CD4-positive, CD25-positive, alpha-beta regulatory T cell (primary cell): ENCODE data around the gene TTC33. TPM values are rescaled to one million over a fixed set of nuclear protein-coding genes. Genes with fewer than 3 reads are reported as not detected.

ENCODE experiments used
- ATAC-seq, 2 donors: fragments of 150-1000 bp; cut with Tn5 transposase; one replicate each; pipeline ENCODE4 v1.10.0; 2021; ENCODE audit warnings: low read depth in 2 of 2, moderate number of reproducible peaks in 2 of 2, moderate library complexity in 1 of 2
- DNase-seq, 3 donors: peaks; one replicate each; pipeline versions ENCODE4 v3.0.0 to v3.0.0-alpha.2; 2012 to 2022; ENCODE audit warnings: mixed read lengths in 1 of 3
- H3K27ac ChIP-seq: one replicate; pipeline ENCODE4 v1.7.0; 2013; ENCODE audit warnings: mild to moderate bottlenecking, low read length; ENCODE audit not compliant: insufficient read depth, poor library complexity, severe bottlenecking
- H3K27me3 ChIP-seq: one replicate; pipeline ENCODE4 v1.7.0; 2013; ENCODE audit warnings: low read length; ENCODE audit not compliant: control insufficient read depth, insufficient read depth
- H3K36me3 ChIP-seq: one replicate; pipeline ENCODE4 v1.7.0; 2013; ENCODE audit warnings: mild to moderate bottlenecking, low read length, moderate library complexity; ENCODE audit not compliant: control insufficient read depth, insufficient read depth
- H3K4me1 ChIP-seq: 2 replicates; pipeline ENCODE4 v1.7.0; 2013; ENCODE audit warnings: mild to moderate bottlenecking, low read length; ENCODE audit not compliant: insufficient read depth, control insufficient read depth, poor library complexity, severe bottlenecking
- H3K4me3 ChIP-seq: one replicate; pipeline ENCODE4 v1.7.0; 2013; ENCODE audit warnings: low read depth, mild to moderate bottlenecking, low read length, moderate library complexity
- H3K9me3 ChIP-seq, 2 experiments: 1 replicate in 1 of 2; 2 replicates in 1 of 2; pipeline ENCODE4 v1.7.0; 2013; ENCODE audit warnings: low read length in 2 of 2, mild to moderate bottlenecking in 1 of 2, moderate library complexity in 1 of 2; ENCODE audit not compliant: control insufficient read depth in 2 of 2
- H3K27ac Mint-ChIP-seq, 3 donors: one replicate each; pipeline ENCODE4 v1.8.0; 2020 to 2022; ENCODE audit warnings: mild to moderate bottlenecking in 3 of 3, mixed read lengths in 3 of 3, moderate library complexity in 2 of 3
- H3K27me3 Mint-ChIP-seq: one replicate; pipeline ENCODE4 v1.8.0; 2022; ENCODE audit warnings: mild to moderate bottlenecking, mixed read lengths
- H3K36me3 Mint-ChIP-seq: one replicate; pipeline ENCODE4 v1.8.0; 2020; ENCODE audit warnings: mixed read lengths
- H3K4me1 Mint-ChIP-seq, 4 donors: one replicate each; pipeline ENCODE4 v1.8.0; 2020 to 2022; ENCODE audit warnings: mixed read lengths in 4 of 4, mild to moderate bottlenecking in 1 of 4
- H3K4me3 Mint-ChIP-seq, 4 donors: one replicate each; pipeline ENCODE4 v1.8.0; 2020 to 2022; ENCODE audit warnings: mild to moderate bottlenecking in 4 of 4, mixed read lengths in 4 of 4, moderate library complexity in 3 of 4
- H3K9me3 Mint-ChIP-seq, 7 donors: one replicate each; pipeline ENCODE4 v1.8.0; 2020 to 2022; ENCODE audit warnings: mixed read lengths in 7 of 7, mild to moderate bottlenecking in 3 of 7, moderate library complexity in 2 of 7
- polyA plus RNA-seq, 4 donors: library from polyadenylated mRNA; unstranded; fragments of 300-500 nt; fragmentation: Illumina TruSeq; gene quantifications; one replicate each; pipeline ENCODE4 v1.2.3, GENCODE V29; 2021
- total RNA-seq: library from RNA; stranded (reverse); gene quantifications from one replicate; pipeline ENCODE4 v1.2.3, GENCODE V29; 2022

Gene TTC33
- total and polyA plus RNA-seq, 5 donors from 2014 or later, result 12.0 to 19.6 (median 16.7) TPM

GRCh38 chr5:40776658-40776977, 20.9 kb upstream of the TTC33 start:
- Histone ChIP-seq H3K36me3 (peaks cover 53% of the 10 kb centered on the region), H3K9me3 (no peaks in the 10 kb centered on the region), H3K27me3 (no peaks in the 10 kb centered on the region), H3K4me1 (no peaks in the 10 kb centered on the region), H3K4me3 (no peak overlapping the region), H3K27ac (no peak overlapping the region)
- Mint-ChIP-seq H3K36me3 (peaks cover 29% of the 10 kb centered on the region), H3K9me3 (no peaks in the 10 kb centered on the region), H3K27me3 (no peaks in the 10 kb centered on the region), H3K4me1 (peaks cover 19 to 38% (median 30%) of the 10 kb centered on the region in 4 donors), H3K27ac (peak overlapping the region in 1 of 3 donors; percentile 60), H3K4me3 (no peak overlapping the region)
- DNase-seq (no peak), ATAC-seq (no peak)

GRCh38 chr5:40775846-40776657, 20.3 kb upstream of the TTC33 start:
- peaks cover 29% of the 10 kb centered on the region for H3K36me3 Mint-ChIP-seq
- no peaks in the 10 kb centered on the region for H3K9me3 ChIP-seq
- peak overlapping the region in 1 of 3 donors; percentile 60 for H3K27ac Mint-ChIP-seq
- no peaks in the 10 kb centered on the region for H3K27me3 ChIP-seq
- no peak for DNase-seq
- ATAC-seq, result no peak
- peaks cover 59% of the 10 kb centered on the region for H3K36me3 ChIP-seq
- peak overlapping the region in 1 of 4 donors; percentile 6 for H3K4me3 Mint-ChIP-seq
- H3K9me3 Mint-ChIP-seq, result no peaks in the 10 kb centered on the region
- H3K27me3 Mint-ChIP-seq, result no peaks in the 10 kb centered on the region
- H3K4me1 ChIP-seq, result no peaks in the 10 kb centered on the region
- H3K4me1 Mint-ChIP-seq, result peaks cover 14 to 33% (median 24%) of the 10 kb centered on the region in 4 donors
- no peak overlapping the region for H3K27ac ChIP-seq
- no peak overlapping the region for H3K4me3 ChIP-seq

GRCh38 chr5:40775085-40775845, 19.5 kb upstream of the TTC33 start:
- DNase-seq (no peak), ATAC-seq (no peak)
- no peak overlapping the region for H3K27ac Mint-ChIP-seq
- no peaks in the 10 kb centered on the region for H3K27me3 Mint-ChIP-seq
- no peaks in the 10 kb centered on the region for H3K9me3 Mint-ChIP-seq
- H3K27ac ChIP-seq, result no peak overlapping the region
- H3K36me3 Mint-ChIP-seq, result peaks cover 29% of the 10 kb centered on the region
- no peak overlapping the region for H3K4me3 ChIP-seq
- H3K4me1 ChIP-seq, result no peaks in the 10 kb centered on the region
- H3K36me3 ChIP-seq, result peaks cover 59% of the 10 kb centered on the region
- no peaks in the 10 kb centered on the region for H3K9me3 ChIP-seq
- H3K4me1 Mint-ChIP-seq, result peaks cover 8 to 25% (median 16%) of the 10 kb centered on the region in 4 donors
- H3K4me3 Mint-ChIP-seq, result no peak overlapping the region
- H3K27me3 ChIP-seq, result no peaks in the 10 kb centered on the region

- peaks cover 4 to 18% (median 12%) of the 10 kb centered on the region in 4 donors for H3K4me1 Mint-ChIP-seq
- Histone ChIP-seq H3K4me1 (no peaks in the 10 kb centered on the region), H3K27ac (no peak overlapping the region), H3K27me3 (no peaks in the 10 kb centered on the region), H3K9me3 (no peaks in the 10 kb centered on the region), H3K36me3 (peaks cover 64% of the 10 kb centered on the region), H3K4me3 (no peak overlapping the region)
- H3K27ac Mint-ChIP-seq, result peak overlapping the region in 1 of 3 donors; percentile 9
- peaks cover 29% of the 10 kb centered on the region for H3K36me3 Mint-ChIP-seq
- DNase-seq (no peak), ATAC-seq (no peak)
- H3K4me3 Mint-ChIP-seq, result no peak overlapping the region
- no peaks in the 10 kb centered on the region for H3K9me3 Mint-ChIP-seq
- H3K27me3 Mint-ChIP-seq, result no peaks in the 10 kb centered on the region
Measured at GRCh38 chr5:40774623-40775022, 18.9 kb upstream of the TTC33 start.

- no peaks in the 10 kb centered on the region for H3K27me3 Mint-ChIP-seq
- no peak for ATAC-seq
- H3K36me3 ChIP-seq, result peaks cover 70% of the 10 kb centered on the region
- H3K27me3 ChIP-seq, result no peaks in the 10 kb centered on the region
- no peaks in the 10 kb centered on the region for H3K9me3 Mint-ChIP-seq
- peaks cover 22% of the 10 kb centered on the region for H3K36me3 Mint-ChIP-seq
- no peak overlapping the region for H3K27ac Mint-ChIP-seq
- H3K4me1 ChIP-seq, result no peaks in the 10 kb centered on the region
- no peaks in the 10 kb centered on the region for H3K9me3 ChIP-seq
- H3K4me1 Mint-ChIP-seq, result peaks cover 0 to 15% (median 4%) of the 10 kb centered on the region in 4 donors
- no peak overlapping the region for H3K4me3 Mint-ChIP-seq
- H3K4me3 ChIP-seq, result no peak overlapping the region
- H3K27ac ChIP-seq, result no peak overlapping the region
- DNase-seq, result no peak
Measured at GRCh38 chr5:40770764-40771163, 15.0 kb upstream of the TTC33 start.

- Histone ChIP-seq H3K9me3 (no peaks in the 10 kb centered on the region), H3K27ac (no peak overlapping the region), H3K27me3 (no peaks in the 10 kb centered on the region), H3K36me3 (peaks cover 55% of the 10 kb centered on the region), H3K4me1 (no peaks in the 10 kb centered on the region), H3K4me3 (no peak overlapping the region)
- ATAC-seq (no peak), DNase-seq (no peak)
- Mint-ChIP-seq H3K9me3 (no peaks in the 10 kb centered on the region), H3K4me3 (no peak overlapping the region), H3K27ac (no peak overlapping the region), H3K36me3 (peaks cover 27% of the 10 kb centered on the region), H3K27me3 (no peaks in the 10 kb centered on the region), H3K4me1 (peaks cover 0 to 2% (median 0%) of the 10 kb centered on the region in 4 donors)
Measured at GRCh38 chr5:40762705-40763104, 6.9 kb upstream of the TTC33 start.

- H3K27ac ChIP-seq, result no peak overlapping the region
- no peaks in the 10 kb centered on the region for H3K27me3 Mint-ChIP-seq
- H3K4me3 ChIP-seq, result no peak overlapping the region
- H3K4me1 ChIP-seq, result peaks cover 22% of the 10 kb centered on the region
- peaks cover 0 to 10% (median 3%) of the 10 kb centered on the region in 4 donors for H3K4me1 Mint-ChIP-seq
- H3K36me3 Mint-ChIP-seq, result peaks cover 15% of the 10 kb centered on the region
- peak overlapping the region in 3 of 4 donors; percentile 46 to 70 (median 70) for H3K4me3 Mint-ChIP-seq
- H3K9me3 ChIP-seq, result no peaks in the 10 kb centered on the region
- DNase-seq, result no peak
- H3K36me3 ChIP-seq, result peaks cover 7% of the 10 kb centered on the region
- no peak for ATAC-seq
- H3K27me3 ChIP-seq, result no peaks in the 10 kb centered on the region
- H3K27ac Mint-ChIP-seq, result no peak overlapping the region
- H3K9me3 Mint-ChIP-seq, result no peaks in the 10 kb centered on the region
Measured at GRCh38 chr5:40757400-40757799, 1.6 kb upstream of the TTC33 start.
